ENCODE measurements around the gene KRT6A. TPM values are rescaled to one million over a fixed set of nuclear protein-coding genes. Genes with fewer than 3 reads are reported as not detected.

Gene KRT6A
- total and polyA plus RNA-seq, 2 of the 8 experiments (the other 6 are each of a cell fraction or from before 2014, with no cell fraction given) = 0.11 TPM; not detected in 1

- no peak for TF ChIP-seq USF2 (IDR thresholded peaks at IDR 0.05; ENCODE audit: low read length)
- no peak for TF ChIP-seq GABPA (IDR thresholded peaks at IDR 0.05; ENCODE audit: borderline replicate concordance, insufficient read depth, low read length)
These were observed 3.6 kb upstream of the KRT6A start (continued) for GRCh38 chr12:52496590-52497071.
